Measurements from ENCODE around the gene POM121. TPM values are rescaled to one million over a fixed set of nuclear protein-coding genes. Genes with fewer than 3 reads are reported as not detected.
"Not testable (repeated sequence)": the region's sequence is repeated elsewhere in the genome, so short reads cannot be mapped to it uniquely, and the experiment has no call there.

POM121 gene
- 10 to 100 TPM; 58.2 to 60.9 TPM for total RNA-seq

- peaks cover 21% of the 10 kb centered on the region for H3K4me1 Mint-ChIP-seq
- H3K36me3 Mint-ChIP-seq, result peaks cover 20% of the 10 kb centered on the region
- ATAC-seq (ENCODE audit: low read depth) (peak; percentile 88), DNase-seq (peak; percentile 90)
- no peaks in the 10 kb centered on the region for H3K27me3 Mint-ChIP-seq
- no peaks in the 10 kb centered on the region for H3K9me3 Mint-ChIP-seq
- POLR2A ChIA-PET, result no interaction called here
- H3K27ac Mint-ChIP-seq, result peak within 1 kb of the TSS; percentile 99
- H3K4me3 Mint-ChIP-seq, result peak within 1 kb of the TSS; percentile 98
Observed at GRCh38 chr7:72924733-72925545, at the start of gene POM121. Gene POM121, plus strand, starts transcription at chr7:72925095. Its CDS starts 27 bp downstream, at chr7:72925122.

- not testable (repeated sequence) for H3K4me1 Mint-ChIP-seq, H3K9me3 Mint-ChIP-seq, H3K27me3 Mint-ChIP-seq
- Mint-ChIP-seq H3K27ac (peak overlapping the region; percentile 88), H3K36me3 (peaks cover 16% of the 10 kb centered on the region), H3K4me3 (peak overlapping the region; percentile 99)
- ATAC-seq (ENCODE audit: low read depth) (peak; percentile 100), DNase-seq (peak; percentile 74)
- POLR2A ChIA-PET, result interaction anchor here (0.6 to 1.6 kb wide), 2 partner anchors 27 to 49 kb away, joined by 3 to 4 read pairs; no protein-coding TSS in a partner anchor
Observed at GRCh38 chr7:72879079-72879736, 45.7 kb upstream of the POM121 start.

- Mint-ChIP-seq H3K27ac (peak overlapping the region; percentile 88), H3K36me3 (peaks cover 16% of the 10 kb centered on the region), H3K4me3 (peak overlapping the region; percentile 99)
- not testable (repeated sequence) for ATAC-seq (ENCODE audit: low read depth); H3K27me3 Mint-ChIP-seq; H3K4me1 Mint-ChIP-seq; H3K9me3 Mint-ChIP-seq
- POLR2A ChIA-PET, result interaction anchor here (1.6 kb wide), 1 partner anchor 50 kb away, joined by 4 read pairs; no protein-coding TSS in a partner anchor
- peak; percentile 59 for DNase-seq
Observed at GRCh38 chr7:72879737-72880215, 45.1 kb upstream of the POM121 start.

- H3K4me3 Mint-ChIP-seq; ATAC-seq (ENCODE audit: low read depth); H3K27me3 Mint-ChIP-seq; H3K4me1 Mint-ChIP-seq; DNase-seq; H3K27ac Mint-ChIP-seq; POLR2A ChIA-PET; H3K9me3 Mint-ChIP-seq: not testable (repeated sequence)
- peaks cover 20% of the 10 kb centered on the region for H3K36me3 Mint-ChIP-seq
Observed at GRCh38 chr7:72891750-72892149, 33.1 kb upstream of the POM121 start.

GRCh38 chr7:72904740-72905139 lies 20.2 kb upstream of the POM121 start:
- H3K27ac Mint-ChIP-seq; H3K27me3 Mint-ChIP-seq; POLR2A ChIA-PET; ATAC-seq (ENCODE audit: low read depth); H3K4me3 Mint-ChIP-seq; H3K9me3 Mint-ChIP-seq; DNase-seq; H3K4me1 Mint-ChIP-seq: not testable (repeated sequence)
- H3K36me3 Mint-ChIP-seq, result peaks cover 34% of the 10 kb centered on the region

GRCh38 chr7:72908422-72908821 lies 16.5 kb upstream of the POM121 start:
- H3K27me3 Mint-ChIP-seq; H3K4me3 Mint-ChIP-seq; ATAC-seq (ENCODE audit: low read depth); DNase-seq; H3K4me1 Mint-ChIP-seq; H3K9me3 Mint-ChIP-seq; POLR2A ChIA-PET; H3K27ac Mint-ChIP-seq: not testable (repeated sequence)
- peaks cover 21% of the 10 kb centered on the region for H3K36me3 Mint-ChIP-seq

- DNase-seq; H3K27ac Mint-ChIP-seq; H3K27me3 Mint-ChIP-seq; H3K4me1 Mint-ChIP-seq; H3K9me3 Mint-ChIP-seq; H3K4me3 Mint-ChIP-seq; POLR2A ChIA-PET; ATAC-seq (ENCODE audit: low read depth): not testable (repeated sequence)
- peaks cover 14% of the 10 kb centered on the region for H3K36me3 Mint-ChIP-seq
Observed at GRCh38 chr7:72911395-72911794, 13.5 kb upstream of the POM121 start.

GRCh38 chr7:72913750-72914149 lies 11.1 kb upstream of the POM121 start:
- H3K4me3 Mint-ChIP-seq; H3K36me3 Mint-ChIP-seq; ATAC-seq (ENCODE audit: low read depth); H3K9me3 Mint-ChIP-seq; H3K27me3 Mint-ChIP-seq; DNase-seq; H3K4me1 Mint-ChIP-seq; H3K27ac Mint-ChIP-seq; POLR2A ChIA-PET: not testable (repeated sequence)

DNA sequence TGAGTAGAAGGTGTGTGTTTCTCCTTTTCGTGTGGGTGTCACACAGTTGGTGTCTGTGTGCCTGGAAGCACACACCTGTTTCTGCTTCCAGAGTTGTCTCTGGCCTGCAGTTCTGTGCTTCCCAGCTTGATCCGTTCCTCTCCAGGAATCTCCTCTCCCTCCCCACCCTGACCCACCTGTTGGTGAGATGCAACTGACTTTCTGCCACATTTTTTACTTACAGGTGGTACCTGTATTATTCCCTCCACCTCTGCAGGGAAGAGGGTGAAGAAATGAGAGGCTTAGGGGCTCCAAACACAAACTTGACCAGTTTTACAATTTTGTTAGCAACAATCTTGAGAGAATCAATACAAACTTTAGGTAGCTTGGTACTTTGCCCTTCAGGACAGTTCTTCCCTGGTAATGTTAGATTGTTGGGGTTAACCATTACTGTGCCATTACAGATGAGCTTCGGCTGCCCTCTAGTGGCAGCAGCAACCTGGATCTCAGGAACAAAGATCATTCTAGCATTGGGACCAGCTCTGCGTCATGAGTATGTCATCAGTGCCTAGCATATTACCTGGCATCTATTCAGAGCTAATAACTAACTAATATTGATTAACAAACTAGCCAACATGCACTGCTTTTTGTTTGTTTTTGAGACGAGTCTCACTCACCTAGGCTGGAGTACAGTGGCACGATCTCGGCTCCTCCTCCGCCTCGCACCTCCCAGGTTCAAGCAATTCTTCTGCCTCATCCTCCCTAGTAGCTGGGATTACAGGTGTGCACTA lies 10.0 kb upstream of the POM121 start:
- not testable (repeated sequence) for H3K4me1 Mint-ChIP-seq, H3K4me3 Mint-ChIP-seq, H3K27ac Mint-ChIP-seq, H3K36me3 Mint-ChIP-seq, H3K27me3 Mint-ChIP-seq, H3K9me3 Mint-ChIP-seq
- DNase-seq, result peak; percentile 58
- peak; percentile 89 for ATAC-seq (ENCODE audit: low read depth)
- POLR2A ChIA-PET, result interaction anchor here (1.6 kb wide), 1 partner anchor 85 kb away, joined by 3 read pairs; no protein-coding TSS in a partner anchor

DNA sequence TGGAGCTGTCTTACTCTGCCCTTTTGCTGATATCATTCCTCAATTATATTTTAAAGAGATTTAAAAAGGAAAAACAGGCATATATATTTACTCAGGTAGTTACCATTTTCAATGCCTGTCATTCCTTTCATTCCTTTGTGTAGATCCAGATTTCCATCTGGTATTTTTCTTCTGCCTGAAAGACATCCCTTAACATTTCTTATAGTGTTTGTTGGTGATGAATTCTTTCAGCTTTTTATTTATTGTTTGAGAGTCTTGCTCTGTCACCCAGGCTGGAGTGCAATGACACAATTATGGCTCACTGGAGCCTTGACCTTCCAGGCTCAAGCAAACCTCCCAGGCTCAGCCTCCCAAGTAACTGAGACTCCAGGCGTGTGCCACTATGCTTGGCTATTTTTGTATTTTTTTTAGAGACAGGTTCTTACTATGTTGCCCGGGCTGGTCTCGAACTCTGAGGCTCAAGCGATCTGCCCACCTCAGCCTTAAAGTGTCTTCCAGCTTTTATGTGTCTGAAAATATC lies 5.6 kb upstream of the POM121 start:
- POLR2A ChIA-PET, result no interaction called here
- Mint-ChIP-seq H3K4me3 (no peak overlapping the region), H3K9me3 (no peaks in the 10 kb centered on the region)

DNA sequence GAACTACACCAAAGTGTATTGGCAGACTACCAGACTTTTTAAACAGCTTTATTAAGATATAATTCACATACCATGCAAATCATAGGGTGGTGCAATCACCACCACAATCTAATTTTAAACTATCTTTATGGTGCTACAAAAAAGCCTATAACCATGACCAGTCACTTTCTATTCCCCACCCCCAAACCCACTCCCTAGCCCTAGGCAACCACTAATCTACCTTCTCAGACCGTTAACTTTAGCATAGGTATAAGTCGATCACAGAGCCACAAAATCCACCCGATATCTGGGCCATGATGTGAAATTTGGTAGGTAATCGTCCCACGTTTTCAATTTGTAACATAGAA lies 536 bp upstream of the POM121 start:
- Mint-ChIP-seq H3K36me3 (peaks cover 22% of the 10 kb centered on the region), H3K4me3 (peak overlapping the region; percentile 98), H3K27ac (peak overlapping the region; percentile 99), H3K4me1 (peaks cover 23% of the 10 kb centered on the region), H3K27me3 (no peaks in the 10 kb centered on the region), H3K9me3 (no peaks in the 10 kb centered on the region)
- POLR2A ChIA-PET, result no interaction called here
- ATAC-seq (ENCODE audit: low read depth) (no peak), DNase-seq (no peak)

More for the DNA sequence above, 5.6 kb upstream of the POM121 start:
- peaks cover 13% of the 10 kb centered on the region for H3K4me1 Mint-ChIP-seq
- DNase-seq, result no peak
- H3K36me3 Mint-ChIP-seq, result peaks cover 10% of the 10 kb centered on the region
- no peak overlapping the region for H3K27ac Mint-ChIP-seq
- ATAC-seq (ENCODE audit: low read depth), result no peak
- no peaks in the 10 kb centered on the region for H3K27me3 Mint-ChIP-seq

- Mint-ChIP-seq H3K27ac (peak overlapping the region; percentile 98), H3K4me3 (peak overlapping the region; percentile 98), H3K27me3 (no peaks in the 10 kb centered on the region), H3K36me3 (peaks cover 23% of the 10 kb centered on the region), H3K9me3 (no peaks in the 10 kb centered on the region), H3K4me1 (peaks cover 21% of the 10 kb centered on the region)
- ATAC-seq (ENCODE audit: low read depth) (no peak), DNase-seq (no peak)
- POLR2A ChIA-PET, result interaction anchor here (1.1 kb wide), 1 partner anchor 96 kb away, joined by 4 read pairs; no protein-coding TSS in a partner anchor
Observed at GRCh38 chr7:72925546-72926120, 738 bp downstream of the POM121 start.

GRCh38 chr7:72927791-72928190 lies 2.9 kb downstream of the POM121 start:
- ATAC-seq (ENCODE audit: low read depth); DNase-seq; H3K9me3 Mint-ChIP-seq; H3K27me3 Mint-ChIP-seq; H3K4me3 Mint-ChIP-seq; H3K27ac Mint-ChIP-seq: not testable (repeated sequence)
- Mint-ChIP-seq H3K36me3 (peaks cover 20% of the 10 kb centered on the region), H3K4me1 (peaks cover 21% of the 10 kb centered on the region)
- POLR2A ChIA-PET, result interaction anchor here (0.7 kb wide), 1 partner anchor 948 kb away, joined by 3 read pairs; no protein-coding TSS in a partner anchor

Data from activated naive CD8-positive, alpha-beta T cell treated with anti-CD3 and anti-CD28 coated beads, Interleukin-2, amount 10 ng/mL, durations not matched to agents 7 days and 5 days (primary cell).